GM23248 (cell line): ENCODE results near the gene FAM187B. TPM values are rescaled to one million over a fixed set of nuclear protein-coding genes. Genes with fewer than 3 reads are reported as not detected.
A peak's percentile ranks its signal among the peaks of the same experiment; 100 is the strongest.

Experiments
- DNase-seq: peaks from one replicate; pipeline ENCODE4 v3.0.0-alpha.2; 2015
- H2AFZ ChIP-seq: fragments of 200-600 bp; sonication (generic); 2 replicates; pipeline ENCODE4 v1.6.1; 2016; ENCODE audit warnings: antibody characterized with exemption
- H3F3A ChIP-seq: fragments of 200-600 bp; sonication (generic); 2 replicates; pipeline ENCODE4 v1.6.1; 2016; ENCODE audit warnings: mild to moderate bottlenecking, antibody characterized with exemption, mixed run types; ENCODE audit not compliant: insufficient read depth
- H3K27ac ChIP-seq: fragments of 200-600 bp; sonication (generic); 2 replicates; pipeline ENCODE4 v1.5.1; 2016; ENCODE audit warnings: mild to moderate bottlenecking
- H3K27me3 ChIP-seq: fragments of 200-600 bp; sonication (generic); replicated peaks from 2 replicates; pipeline ENCODE4 v1.6.1; 2016; ENCODE audit warnings: mild to moderate bottlenecking; ENCODE audit not compliant: insufficient read depth
- H3K36me3 ChIP-seq: fragments of 200-600 bp; sonication (generic); 2 replicates; pipeline ENCODE4 v1.6.1; 2016; ENCODE audit warnings: low read depth, mild to moderate bottlenecking
- H3K4me1 ChIP-seq: fragments of 200-600 bp; sonication (generic); 2 replicates; pipeline ENCODE4 v1.6.1; 2016; ENCODE audit warnings: mild to moderate bottlenecking; ENCODE audit not compliant: insufficient read depth
- H3K4me2 ChIP-seq: fragments of 200-600 bp; sonication (generic); one replicate; pipeline ENCODE4 v1.6.1; 2016; ENCODE audit warnings: mild to moderate bottlenecking; ENCODE audit not compliant: unreplicated experiment
- H3K4me3 ChIP-seq: fragments of 200-600 bp; sonication (generic); 2 replicates; pipeline ENCODE4 v1.5.1; 2016; ENCODE audit warnings: mild to moderate bottlenecking
- H3K79me2 ChIP-seq: fragments of 200-600 bp; sonication (generic); 2 replicates; pipeline ENCODE4 v1.6.1; 2016; ENCODE audit warnings: mild to moderate bottlenecking; ENCODE audit not compliant: insufficient read depth
- H3K9ac ChIP-seq: fragments of 200-600 bp; sonication (generic); 2 replicates; pipeline ENCODE4 v1.6.1; 2016; ENCODE audit warnings: mild to moderate bottlenecking
- H3K9me2 ChIP-seq: fragments of 200-600 bp; sonication (generic); 2 replicates; pipeline ENCODE4 v1.6.1; 2016; ENCODE audit warnings: mixed run types, mild to moderate bottlenecking, moderate library complexity; ENCODE audit not compliant: insufficient read depth
- H3K9me3 ChIP-seq: fragments of 200-600 bp; sonication (generic); one replicate; pipeline ENCODE4 v1.6.1; 2017; ENCODE audit warnings: low read depth
- H4K20me1 ChIP-seq: fragments of 200-600 bp; sonication (generic); 2 replicates; pipeline ENCODE4 v1.6.0; 2016; ENCODE audit not compliant: insufficient read depth
- EZH2 ChIP-seq: fragments of 200-600 bp; sonication (generic); IDR thresholded peaks from 2 replicates; pipeline ENCODE4 v1.6.1; 2018; ENCODE audit warnings: antibody characterized with exemption, mild to moderate bottlenecking; ENCODE audit not compliant: insufficient read depth, poor library complexity, severe bottlenecking
- EZH2phosphoT487 ChIP-seq: fragments of 200-600 bp; sonication (generic); IDR thresholded peaks from 2 replicates; pipeline ENCODE4 v1.6.1; 2018; ENCODE audit warnings: antibody characterized with exemption, moderate library complexity, mild to moderate bottlenecking, low read depth; ENCODE audit not compliant: insufficient read depth
- WGBS, 2 experiments: methylation state at CpG; one replicate each; pipeline ENCODE4 v1.1.6; 2015 to 2017; ENCODE audit warnings: low lambda C conversion rate in 2 of 2, low coverage in 1 of 2; ENCODE audit errors: missing lambda C conversion rate in 2 of 2; 5-methylcytosine and 5-hydroxymethylcytosine counted together
- in situ Hi-C: fragments of 300-500 bp; cut with MboI; formaldehyde crosslinking; loops from 2 replicates; pipeline ENCODE4 v1.15.0; 2020
- polyA plus RNA-seq: library from polyadenylated mRNA; unstranded; fragments of >200 nt; fragmentation: Nextera tagmentation; extraction: Ambion mirVana; gene quantifications from 2 replicates; pipeline ENCODE4 v1.2.1, GENCODE V29; 2016
- total RNA-seq: library from RNA; depleted of rRNA; stranded (reverse); fragments of >200 nt; shearing (Covaris generic); gene quantifications from 2 replicates; pipeline ENCODE4 v1.2.3, GENCODE V29; 2014

Gene FAM187B
- total and polyA plus RNA-seq, 2 experiments from 2014 or later: not detected

DNA sequence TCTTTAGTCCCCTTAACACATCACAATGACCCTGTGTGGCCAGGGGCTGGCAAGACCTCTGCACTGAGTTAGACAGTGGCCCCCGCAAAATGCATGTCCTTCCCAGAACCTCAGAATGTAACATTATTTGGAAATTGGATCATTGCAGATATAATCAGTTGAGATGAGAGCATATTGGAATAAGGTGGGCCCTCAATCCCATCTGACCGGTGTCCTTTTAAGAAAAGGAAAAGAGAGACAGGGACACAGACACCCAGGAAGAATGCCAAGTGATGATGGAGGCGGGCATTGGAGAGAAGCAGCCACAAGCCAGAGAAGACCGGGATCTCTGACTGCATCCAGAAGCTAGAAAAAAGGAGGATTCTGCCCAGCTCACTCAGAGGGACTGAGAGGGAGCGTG lies 1.8 kb downstream of the FAM187B start:
- Histone ChIP-seq H3K9me3 (no peaks in the 10 kb centered on the region), H3K4me1 (peaks cover 4% of the 10 kb centered on the region; the same call in 1 of the 2 replicates), H2AFZ (no peak overlapping the region), H3K27me3 (peaks cover 13% of the 10 kb centered on the region; the same call in 1 of the 2 replicates), H4K20me1 (no peaks in the 10 kb centered on the region), H3K79me2 (no peaks in the 10 kb centered on the region), H3F3A (no peaks in the 10 kb centered on the region), H3K36me3 (no peaks in the 10 kb centered on the region), H3K4me2 (no peak overlapping the region), H3K9ac (no peak overlapping the region), H3K27ac (no peak overlapping the region), H3K9me2 (no peaks in the 10 kb centered on the region), H3K4me3 (no peak overlapping the region)
- TF ChIP-seq EZH2phosphoT487 (no peak), EZH2 (no peak)
- 3 to 7% methylated on average over 5 of the region's 5 CpGs for WGBS, 2 experiments
- peak; percentile 37 for DNase-seq
- in situ Hi-C loops: no loop called here

DNA sequence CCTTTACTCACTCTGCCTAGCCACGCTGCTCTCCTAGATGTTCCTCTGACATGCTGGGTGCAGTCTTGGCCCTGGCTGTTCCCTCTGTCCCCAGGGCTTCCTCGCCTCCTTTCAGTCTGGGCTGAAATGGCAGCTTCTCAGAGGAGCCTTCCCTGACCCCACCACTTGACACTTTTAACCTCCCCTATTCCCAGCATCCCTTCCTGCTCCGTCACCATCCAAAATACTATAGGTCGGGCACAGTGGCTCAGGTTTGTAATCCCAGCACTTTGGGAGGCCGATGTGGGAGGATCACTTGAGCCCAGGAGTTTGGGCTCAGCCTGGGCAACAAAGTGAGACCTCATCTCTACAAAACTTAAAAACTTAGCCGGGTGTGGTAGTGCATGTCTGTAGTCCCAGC lies 2.6 kb downstream of the FAM187B start:
- H3K79me2 ChIP-seq: no peaks in the 10 kb centered on the region
- in situ Hi-C loops: no loop called here
- no peak for DNase-seq
- H3K4me2 ChIP-seq: no peak overlapping the region
- H3K36me3 ChIP-seq: no peaks in the 10 kb centered on the region
- TF ChIP-seq EZH2phosphoT487: no peak
- TF ChIP-seq EZH2: no peak
- no peak overlapping the region for H3K27ac ChIP-seq
- no peaks in the 10 kb centered on the region for H3F3A ChIP-seq
- H3K4me3 ChIP-seq: no peak overlapping the region
- peaks cover 4% of the 10 kb centered on the region; the same call in 1 of the 2 replicates for H3K4me1 ChIP-seq
- H3K9me3 ChIP-seq: no peaks in the 10 kb centered on the region
- no peaks in the 10 kb centered on the region for H4K20me1 ChIP-seq
- H3K27me3 ChIP-seq: peaks cover 13% of the 10 kb centered on the region; the same call in 1 of the 2 replicates
- H3K9ac ChIP-seq: no peak overlapping the region
- H2AFZ ChIP-seq: no peak overlapping the region
- no peaks in the 10 kb centered on the region for H3K9me2 ChIP-seq
- WGBS, 2 experiments: 42 to 55% methylated on average over 6 of the region's 6 CpGs

DNA sequence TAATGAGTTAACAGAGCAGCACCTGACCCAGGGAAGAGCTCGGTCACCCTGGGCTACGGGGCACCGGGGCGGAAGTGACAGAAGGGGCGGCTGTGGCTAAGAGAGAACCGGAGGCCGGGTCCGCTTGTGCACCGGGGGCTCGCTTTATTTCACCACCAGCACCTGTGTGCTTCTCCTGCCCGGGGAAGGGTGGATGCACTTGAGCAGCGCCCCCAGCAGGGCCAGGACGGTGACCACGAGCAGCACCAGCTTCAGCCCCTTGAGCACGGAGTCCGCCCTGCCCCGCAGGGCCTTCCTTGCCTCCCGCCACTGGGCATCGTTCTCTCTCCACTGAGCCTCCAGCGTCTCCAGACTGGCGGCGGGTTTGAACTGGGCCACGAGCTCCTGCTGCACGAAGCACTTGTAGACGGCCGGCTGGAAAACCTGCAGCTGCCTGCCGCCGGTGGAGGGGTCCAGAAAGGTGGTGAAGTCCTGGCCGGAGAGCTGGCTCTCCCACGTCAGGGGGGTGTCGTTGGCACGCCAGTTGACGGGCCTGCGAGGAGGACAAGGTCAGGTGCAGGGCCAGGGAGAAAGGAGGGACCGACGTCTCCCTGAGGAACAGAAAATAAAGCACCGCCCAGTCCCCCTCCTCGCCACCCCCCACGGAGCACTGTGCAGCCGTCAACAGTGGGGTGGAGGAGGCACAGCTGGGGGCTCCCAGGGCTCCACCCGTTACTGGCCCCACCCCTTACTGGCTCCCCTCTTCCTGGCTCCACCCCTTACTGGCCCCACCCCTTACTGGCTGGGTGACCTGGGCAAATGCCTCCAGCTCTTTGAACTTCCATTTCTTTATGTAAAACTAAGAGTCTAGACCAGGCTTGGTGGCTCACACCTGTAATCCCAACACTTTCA lies 3.6 kb downstream of the FAM187B start:
- 62 to 73% methylated on average over 27 to 41 of the region's 41 CpGs for WGBS, 2 experiments
- no peaks in the 10 kb centered on the region for H3K36me3 ChIP-seq
- TF ChIP-seq EZH2phosphoT487: no peak
- no peak for TF ChIP-seq EZH2
- no peaks in the 10 kb centered on the region for H3F3A ChIP-seq
- H2AFZ ChIP-seq: no peak overlapping the region
- no peak overlapping the region for H3K27ac ChIP-seq
- peaks cover 9% of the 10 kb centered on the region; the same call in 1 of the 2 replicates for H3K27me3 ChIP-seq
- H3K4me3 ChIP-seq: no peak overlapping the region
- H3K4me1 ChIP-seq: peaks cover 4% of the 10 kb centered on the region; the same call in 1 of the 2 replicates
- no peak overlapping the region for H3K4me2 ChIP-seq
- no peaks in the 10 kb centered on the region for H3K79me2 ChIP-seq
- in situ Hi-C loops: no loop called here
- no peak for DNase-seq
- H4K20me1 ChIP-seq: no peaks in the 10 kb centered on the region
- H3K9me2 ChIP-seq: no peaks in the 10 kb centered on the region
- no peaks in the 10 kb centered on the region for H3K9me3 ChIP-seq
- no peak overlapping the region for H3K9ac ChIP-seq

DNA sequence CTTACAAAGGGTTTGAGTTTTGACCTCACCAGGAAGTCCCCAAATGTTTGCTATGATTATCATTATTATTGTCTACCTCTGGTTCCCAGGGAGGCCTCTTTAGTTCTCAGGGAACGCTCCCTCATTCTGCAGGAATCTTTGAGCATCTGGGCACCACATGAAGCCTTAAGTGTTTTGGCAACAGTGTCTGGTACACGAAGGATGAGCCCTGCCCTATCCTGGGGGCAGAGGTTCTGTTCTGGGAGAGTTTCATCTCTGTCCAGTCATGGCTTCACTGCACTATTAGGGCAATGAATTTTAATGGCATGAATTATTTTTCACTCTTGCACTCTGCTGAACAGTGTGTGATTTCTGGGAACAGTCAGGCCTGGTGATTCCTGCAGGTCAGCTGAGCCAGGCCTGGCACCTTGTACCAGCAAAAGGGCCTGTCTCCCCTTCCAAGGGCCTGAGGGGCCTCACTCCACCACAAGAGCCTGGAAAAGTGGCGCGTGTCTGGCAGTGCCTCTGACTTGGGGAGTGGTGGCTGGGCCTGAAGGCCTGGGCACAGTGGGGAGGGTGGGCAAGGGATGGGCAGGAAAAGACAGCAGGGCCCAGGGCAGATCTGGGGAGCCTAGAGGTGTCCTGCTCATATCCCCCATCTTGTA lies 4.6 kb downstream of the FAM187B start:
- Histone ChIP-seq H3F3A (no peaks in the 10 kb centered on the region), H3K27me3 (peaks cover 9% of the 10 kb centered on the region; the same call in 1 of the 2 replicates), H3K9me3 (no peaks in the 10 kb centered on the region), H3K9me2 (no peaks in the 10 kb centered on the region), H2AFZ (no peak overlapping the region), H3K27ac (peak overlapping the region; percentile 47; the same call in 1 of the 2 replicates), H3K4me3 (no peak overlapping the region), H3K4me1 (peaks cover 4% of the 10 kb centered on the region; the same call in 1 of the 2 replicates), H4K20me1 (no peaks in the 10 kb centered on the region), H3K36me3 (no peaks in the 10 kb centered on the region), H3K4me2 (no peak overlapping the region), H3K9ac (peak overlapping the region; percentile 47; the same call in 1 of the 2 replicates), H3K79me2 (no peaks in the 10 kb centered on the region)
- TF ChIP-seq EZH2phosphoT487 (no peak), EZH2 (no peak)
- WGBS, 2 experiments: 5 to 8% methylated on average over 4 of the region's 4 CpGs
- DNase-seq: peak; percentile 84
- in situ Hi-C loops: no loop called here
